GM19193 (cell line): ENCODE data around the gene CDKN2B-AS1.

Experiments used
- POLR2A ChIP-seq: IDR thresholded peaks from 4 replicates; pipeline ENCODE4 v1.6.1; 2011; ENCODE audit not compliant: insufficient read depth, insufficient read length; ENCODE audit errors: extremely low read depth

Gene CDKN2B-AS1

DNA sequence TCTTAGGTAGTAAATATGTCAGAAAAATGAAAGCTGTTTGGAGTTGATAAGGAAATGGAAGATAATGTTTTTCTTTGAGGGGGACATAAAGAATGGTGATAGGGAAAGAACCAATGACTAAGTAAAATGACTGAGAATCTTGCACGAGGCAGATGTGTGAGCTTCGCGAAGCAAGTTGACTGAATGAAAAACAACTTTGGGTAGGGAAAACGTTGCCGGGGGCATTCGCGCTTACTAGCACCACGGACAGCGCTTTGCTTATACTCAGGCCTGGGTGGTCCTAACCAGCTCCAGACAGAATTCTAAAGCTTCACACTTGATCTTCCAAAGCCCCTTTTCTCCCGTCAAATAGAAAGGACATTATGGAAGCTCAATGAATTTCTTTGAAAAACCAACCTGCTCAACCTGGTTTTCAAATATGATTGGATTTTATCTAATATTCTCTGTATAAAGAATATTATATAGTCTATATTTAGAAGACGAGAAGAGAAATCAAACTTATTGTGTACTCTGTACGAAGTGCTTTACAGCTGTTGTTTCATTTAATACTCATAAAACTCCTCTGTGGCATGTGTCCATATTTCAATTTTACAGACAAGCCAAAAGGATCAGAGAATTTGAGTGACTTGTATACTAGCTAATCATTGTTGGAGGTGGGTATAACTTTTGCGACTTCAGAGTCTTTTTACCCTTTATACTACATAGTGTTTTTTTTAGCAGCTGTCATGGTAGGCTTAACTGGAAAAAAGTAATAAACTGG is 16.5 kb downstream of the CDKN2B-AS1 start:
- TF ChIP-seq POLR2A = no peak

- TF ChIP-seq POLR2A = no peak
Measured at GRCh38 chr9:22022396-22022795, 27.8 kb downstream of the CDKN2B-AS1 start.

DNA sequence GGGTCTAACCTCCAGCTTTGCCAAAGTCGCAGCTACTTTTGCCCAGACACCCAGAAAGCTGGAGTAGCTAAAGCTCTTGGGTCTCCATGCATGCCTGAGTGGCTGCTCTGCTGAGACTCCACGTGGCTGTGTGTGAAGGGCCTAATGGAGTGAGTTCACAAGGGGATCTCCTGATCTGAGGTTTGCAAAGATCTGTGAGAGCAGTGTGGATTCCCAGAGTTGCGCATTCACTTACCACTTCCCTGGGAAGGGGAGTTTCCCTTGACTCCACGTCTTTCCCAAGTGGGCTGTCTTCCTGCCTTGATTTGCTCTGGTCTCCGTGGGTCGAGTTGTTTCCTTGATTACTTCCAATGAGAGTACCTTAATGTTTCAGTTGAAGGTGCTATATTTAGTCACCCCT is 32.1 kb downstream of the CDKN2B-AS1 start:
- TF ChIP-seq POLR2A = no peak

- TF ChIP-seq POLR2A = no peak
Measured at GRCh38 chr9:22028394-22028793, 33.8 kb downstream of the CDKN2B-AS1 start.

DNA sequence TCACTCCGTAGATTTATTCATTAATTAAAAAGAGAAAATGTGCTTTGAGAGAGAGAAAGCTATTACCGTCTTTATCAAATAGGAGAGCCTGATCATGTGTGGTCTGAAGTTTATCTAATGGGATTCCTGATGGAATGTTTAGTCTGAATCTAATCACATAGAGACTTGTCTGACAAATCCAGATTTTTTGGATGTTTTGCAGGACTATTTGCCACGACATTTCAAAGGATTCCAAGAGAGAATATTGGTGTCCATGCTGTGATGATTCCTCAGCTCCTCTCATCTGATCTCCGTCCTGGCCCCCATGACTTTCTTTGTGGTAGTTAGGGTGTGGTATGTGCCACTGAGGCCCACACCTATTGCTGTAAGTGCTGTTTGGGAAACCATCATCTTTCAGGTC is 34.6 kb downstream of the CDKN2B-AS1 start:
- no peak for TF ChIP-seq POLR2A

- TF ChIP-seq POLR2A = no peak
Measured at GRCh38 chr9:22030101-22030598, 35.6 kb downstream of the CDKN2B-AS1 start.

- TF ChIP-seq POLR2A = no peak
Measured at GRCh38 chr9:22031655-22032411, 37.2 kb downstream of the CDKN2B-AS1 start.

- TF ChIP-seq POLR2A = no peak
Measured at GRCh38 chr9:22033012-22033630, 38.5 kb downstream of the CDKN2B-AS1 start.

DNA sequence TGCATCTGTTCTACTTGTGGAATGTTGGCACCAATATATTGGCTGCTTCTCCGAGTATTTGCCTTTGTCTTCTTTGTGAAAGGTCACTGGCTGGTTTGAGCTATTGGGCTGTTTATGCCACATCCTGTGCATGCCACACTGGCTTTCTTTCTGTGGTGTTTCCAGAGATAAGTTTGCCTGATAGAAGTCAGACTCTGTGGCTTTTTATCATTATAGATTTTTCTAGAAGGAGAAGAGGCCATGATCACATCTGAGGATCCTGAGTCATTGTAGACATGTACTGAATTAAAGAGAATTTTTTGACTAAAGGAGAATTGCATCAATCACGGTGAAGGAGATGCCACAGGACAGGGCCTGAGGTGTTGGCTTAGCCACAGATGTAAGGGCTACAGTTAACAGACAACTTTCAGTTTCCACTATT is 41.0 kb downstream of the CDKN2B-AS1 start:
- TF ChIP-seq POLR2A = no peak

DNA sequence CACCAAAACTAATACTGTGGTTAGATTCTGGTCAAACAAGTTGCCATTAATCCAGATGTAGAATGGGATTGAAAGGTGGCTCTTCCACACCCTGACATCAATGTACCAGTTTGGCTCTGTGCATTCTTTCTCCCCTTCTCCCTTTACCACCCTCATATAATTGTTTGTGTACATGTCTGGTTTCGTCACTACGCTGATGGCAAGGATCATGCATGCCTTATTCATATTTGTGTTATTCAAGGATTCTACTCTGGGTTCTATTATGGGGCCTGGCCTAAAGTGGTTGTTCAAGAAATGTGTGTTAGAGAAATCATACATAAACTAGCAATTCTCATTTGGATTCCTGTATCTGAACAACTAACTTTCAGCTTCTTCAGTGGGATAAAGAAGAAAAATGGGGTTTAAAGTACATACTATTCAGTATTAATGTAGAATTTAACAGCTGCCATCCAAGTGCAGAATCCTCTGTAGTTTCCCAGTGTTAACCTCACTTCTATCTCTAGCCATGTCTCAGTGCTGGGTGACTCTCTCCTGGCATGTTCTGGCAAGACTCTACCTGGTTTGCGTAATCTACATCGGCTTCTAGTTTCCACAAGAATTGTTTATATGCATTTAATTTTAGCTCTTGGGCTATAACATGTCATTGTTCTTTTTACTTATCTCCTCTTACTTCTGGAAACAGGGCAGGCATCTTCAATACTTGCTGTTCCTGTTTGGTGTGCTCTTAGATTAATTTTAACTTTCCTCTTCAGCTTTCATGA is 42.5 kb downstream of the CDKN2B-AS1 start:
- TF ChIP-seq POLR2A = no peak

DNA sequence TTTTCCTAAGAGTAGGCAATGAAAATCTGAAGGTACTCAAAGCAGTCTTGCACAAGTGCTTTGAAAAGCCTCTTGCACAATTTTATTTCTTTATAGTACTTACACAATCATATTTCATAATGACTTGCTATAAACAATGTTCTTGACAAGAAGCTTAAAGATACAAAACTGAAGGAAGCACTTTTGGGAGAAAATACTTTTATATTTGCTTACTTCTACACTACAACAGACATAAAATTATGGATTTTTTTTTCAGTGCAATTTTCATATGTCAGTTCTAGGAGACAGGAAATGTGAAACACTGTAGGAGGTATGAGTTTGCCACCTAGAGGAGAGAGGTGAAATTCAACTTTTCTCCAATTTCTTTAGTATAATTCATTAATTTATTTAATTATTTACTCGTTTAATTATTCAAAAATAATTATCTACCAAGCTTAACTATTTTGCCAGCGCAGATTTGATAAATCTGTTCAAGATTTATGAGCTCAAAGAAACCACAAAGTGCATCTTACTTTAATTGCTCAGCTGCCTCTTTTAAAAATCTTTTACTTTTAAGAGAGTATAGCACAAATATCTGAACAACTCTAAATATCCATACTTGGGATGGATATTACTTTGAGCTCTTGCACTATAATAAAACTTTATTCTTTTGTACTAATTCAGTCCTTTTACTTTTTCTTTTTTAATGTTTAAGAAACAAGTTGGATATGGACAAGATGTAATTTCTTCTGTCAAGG is 43.5 kb downstream of the CDKN2B-AS1 start:
- TF ChIP-seq POLR2A = no peak

DNA sequence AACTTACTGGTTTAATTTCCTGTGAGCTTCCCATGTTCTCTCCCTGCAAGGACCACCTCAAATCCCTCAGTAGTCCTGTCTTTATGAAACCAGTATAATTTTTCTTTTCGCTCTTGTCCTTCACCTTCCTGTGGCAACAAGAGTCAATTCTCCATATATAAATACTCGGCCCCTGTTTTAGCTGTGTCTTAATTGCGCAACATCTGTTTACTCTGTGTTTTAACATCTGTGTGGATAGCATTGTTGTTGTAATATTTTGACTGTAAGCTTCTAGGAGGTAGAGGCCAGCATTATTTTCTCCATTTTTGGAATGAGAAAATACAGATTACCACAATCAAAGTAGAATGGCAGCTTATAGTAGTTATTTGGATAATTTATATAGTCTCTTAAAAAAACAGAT is 44.7 kb downstream of the CDKN2B-AS1 start:
- no peak for TF ChIP-seq POLR2A

- TF ChIP-seq POLR2A = no peak
Measured at GRCh38 chr9:22040760-22041159, 46.2 kb downstream of the CDKN2B-AS1 start.

GRCh38 chr9:22041344-22041743 is 46.8 kb downstream of the CDKN2B-AS1 start:
- no peak for TF ChIP-seq POLR2A
